Activated CD8-positive, alpha-beta memory T cell treated with anti-CD3 and anti-CD28 coated beads, Interleukin-2, amount 10 ng/mL, durations not matched to agents 7 days and 5 days (primary cell): ENCODE results near the gene STPG4. TPM values are rescaled to one million over a fixed set of nuclear protein-coding genes. Genes with fewer than 3 reads are reported as not detected.

ENCODE experiments used
- ATAC-seq: fragments of 150-1000 bp; cut with Tn5 transposase; one replicate; pipeline ENCODE4 v1.10.0; 2021; ENCODE audit warnings: moderate library complexity
- CTCF ChIA-PET: fragments of 350-600 bp; sonication (Branson Sonifier 250); formaldehyde crosslinking; loops from one replicate; lab custom pipeline; 2021; ENCODE audit warnings: antibody characterized with exemption; lab: Charles Lee
- DNase-seq: peaks from one replicate; pipeline ENCODE4 v3.0.0-alpha.2; 2020
- H3K27ac Mint-ChIP-seq: one replicate; pipeline ENCODE4 v1.8.0; 2021; ENCODE audit warnings: mild to moderate bottlenecking, mixed read lengths
- H3K27me3 Mint-ChIP-seq: one replicate; pipeline ENCODE4 v1.8.0; 2021; ENCODE audit warnings: mixed read lengths
- H3K36me3 Mint-ChIP-seq: one replicate; pipeline ENCODE4 v1.8.0; 2021; ENCODE audit warnings: mild to moderate bottlenecking, mixed read lengths
- H3K4me1 Mint-ChIP-seq: one replicate; pipeline ENCODE4 v1.8.0; 2021; ENCODE audit warnings: mixed read lengths
- H3K4me3 Mint-ChIP-seq: one replicate; pipeline ENCODE4 v1.8.0; 2021; ENCODE audit warnings: mild to moderate bottlenecking, moderate library complexity, mixed read lengths
- H3K9me3 Mint-ChIP-seq: one replicate; pipeline ENCODE4 v1.8.0; 2022; ENCODE audit warnings: low read depth, mixed read lengths
- total RNA-seq, 2 experiments: library from RNA; stranded (reverse); gene quantifications; one replicate each; pipeline ENCODE4 v1.2.3, GENCODE V29; 2021

STPG4 gene
- total RNA-seq, 2 experiments from 2014 or later, result 0.20 to 0.40 TPM

DNA sequence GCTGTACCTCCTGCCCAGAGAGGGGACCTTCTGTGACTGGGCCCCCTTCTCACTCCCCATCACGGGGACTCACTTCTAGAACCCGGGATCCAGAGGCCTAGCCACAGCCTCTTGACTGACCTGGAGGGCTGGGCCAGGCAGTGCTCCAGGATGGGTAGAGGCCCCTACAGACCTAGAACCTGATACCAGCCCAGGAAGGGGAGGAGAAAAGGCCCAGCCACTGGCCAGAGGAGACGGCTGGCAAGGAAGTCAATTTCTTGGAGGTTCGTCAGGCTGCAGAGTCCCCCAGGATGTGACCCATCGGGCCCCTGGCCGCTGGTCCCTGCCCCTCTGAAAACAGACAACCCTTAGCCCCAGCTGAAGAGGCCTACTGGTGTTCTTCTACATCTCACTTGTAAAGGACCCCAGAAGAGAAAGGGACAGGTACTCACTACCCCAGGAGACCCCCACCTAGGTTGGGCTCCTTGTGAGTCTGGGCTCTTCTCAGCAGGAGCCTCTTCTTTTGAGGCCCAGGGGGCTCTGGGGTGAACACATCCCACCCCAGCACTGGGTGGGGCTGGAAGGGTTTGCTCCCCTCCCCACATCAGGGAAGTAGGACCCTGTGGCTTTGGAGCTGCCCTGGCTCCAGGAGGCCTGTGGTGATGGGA, 86.0 kb downstream of the STPG4 start:
- no peak for DNase-seq
- no peak for ATAC-seq
- Mint-ChIP-seq H3K4me1 (peaks cover 30% of the 10 kb centered on the region), H3K27ac (no peak overlapping the region), H3K27me3 (no peaks in the 10 kb centered on the region), H3K4me3 (no peak overlapping the region), H3K36me3 (peaks cover 2% of the 10 kb centered on the region), H3K9me3 (no peaks in the 10 kb centered on the region)
- CTCF ChIA-PET, result no interaction called here

DNA sequence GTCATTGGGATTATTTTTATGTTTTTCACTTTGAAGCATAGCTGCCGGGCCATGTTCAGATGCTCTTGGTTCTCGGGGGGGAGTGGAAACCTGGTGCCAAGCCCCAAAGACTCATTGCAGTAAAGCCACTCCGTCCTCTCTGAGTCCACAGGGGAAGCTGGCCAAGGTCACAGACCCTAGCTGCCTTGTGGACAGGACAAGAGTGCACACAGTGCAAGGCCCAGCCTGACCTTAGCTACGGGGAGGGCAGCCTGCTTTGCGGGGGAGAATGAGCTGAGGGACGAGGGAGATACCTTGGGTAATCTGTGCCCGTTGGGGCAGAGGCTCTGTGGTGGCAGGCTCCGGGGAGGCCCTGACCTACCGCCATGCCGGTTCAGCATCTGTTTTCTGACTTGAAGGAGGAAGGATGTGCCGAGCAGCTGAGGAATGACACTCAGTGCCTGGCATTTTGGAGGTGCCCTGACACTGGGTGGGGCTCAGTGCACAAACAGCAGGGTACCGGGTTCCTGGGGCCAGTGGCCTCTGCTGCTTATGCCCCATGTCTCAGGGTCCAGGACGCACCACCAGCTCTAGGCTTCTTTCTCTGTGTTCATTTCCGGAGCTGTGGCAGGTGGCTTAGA, 87.2 kb downstream of the STPG4 start:
- CTCF ChIA-PET, result no interaction called here
- DNase-seq, result no peak

DNA sequence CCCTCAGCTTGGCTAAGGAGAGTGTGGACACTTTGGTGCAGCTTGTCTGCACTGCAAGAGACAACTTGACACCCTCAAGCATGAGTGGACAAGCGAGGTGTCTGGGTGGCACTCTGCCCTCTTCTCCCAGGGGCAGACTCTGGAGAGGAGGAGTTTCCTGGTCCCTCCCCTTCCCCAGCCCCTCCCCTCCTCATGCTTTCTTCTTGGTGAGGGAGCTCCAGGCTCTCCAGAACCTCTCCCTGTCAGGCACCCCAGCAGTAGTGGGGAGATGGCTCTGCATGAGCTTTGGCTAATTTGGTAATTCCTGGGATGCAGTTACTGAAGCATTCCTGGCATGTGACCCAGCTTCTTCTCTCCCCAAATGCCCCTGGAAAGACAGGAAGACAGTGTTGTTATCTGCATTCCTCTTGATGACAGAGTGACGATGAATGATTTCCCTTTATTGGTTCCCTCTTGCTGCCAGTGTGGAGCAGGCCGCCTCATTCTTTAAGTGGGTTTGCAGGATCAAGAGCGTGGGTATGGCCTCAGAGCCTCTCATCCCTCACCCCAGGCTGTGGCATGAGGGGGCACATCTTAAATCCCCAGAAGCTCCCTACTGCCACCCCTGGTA, 89.2 kb downstream of the STPG4 start:
- ATAC-seq, result no peak
- Mint-ChIP-seq H3K36me3 (peaks cover 4% of the 10 kb centered on the region), H3K27ac (no peak overlapping the region), H3K4me1 (peaks cover 9% of the 10 kb centered on the region), H3K9me3 (no peaks in the 10 kb centered on the region), H3K27me3 (no peaks in the 10 kb centered on the region), H3K4me3 (no peak overlapping the region)
- CTCF ChIA-PET, result no interaction called here
- no peak for DNase-seq

More for the DNA sequence above, 87.2 kb downstream of the STPG4 start:
- Mint-ChIP-seq H3K4me1 (peaks cover 28% of the 10 kb centered on the region), H3K27me3 (no peaks in the 10 kb centered on the region), H3K36me3 (peaks cover 6% of the 10 kb centered on the region), H3K27ac (no peak overlapping the region), H3K4me3 (no peak overlapping the region), H3K9me3 (no peaks in the 10 kb centered on the region)
- no peak for ATAC-seq

DNA sequence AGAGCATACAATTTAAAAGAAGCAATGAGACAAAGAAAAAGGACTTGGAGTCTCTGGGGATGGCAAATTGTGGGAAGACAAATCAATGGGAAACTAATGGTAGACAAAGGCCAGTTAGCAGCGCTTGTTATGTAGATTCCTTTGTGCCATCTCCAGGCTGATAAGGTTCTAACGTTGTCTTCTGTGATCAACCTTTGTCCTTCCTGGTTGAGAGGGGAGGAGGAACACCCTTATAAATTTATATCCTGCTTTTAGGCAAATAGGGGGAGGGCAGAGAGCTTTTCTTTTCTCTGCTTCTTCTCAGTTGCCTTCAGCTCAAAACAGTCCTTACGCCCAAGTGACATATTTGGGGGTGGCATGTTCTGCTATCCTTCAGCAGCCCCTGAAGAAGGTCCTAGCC, 89.8 kb downstream of the STPG4 start:
- no peaks in the 10 kb centered on the region for H3K27me3 Mint-ChIP-seq
- ATAC-seq (no peak), DNase-seq (no peak)
- peaks cover 4% of the 10 kb centered on the region for H3K36me3 Mint-ChIP-seq
- H3K4me1 Mint-ChIP-seq, result peaks cover 3% of the 10 kb centered on the region
- no peak overlapping the region for H3K27ac Mint-ChIP-seq
- CTCF ChIA-PET, result no interaction called here
- no peaks in the 10 kb centered on the region for H3K9me3 Mint-ChIP-seq
- no peak overlapping the region for H3K4me3 Mint-ChIP-seq

DNA sequence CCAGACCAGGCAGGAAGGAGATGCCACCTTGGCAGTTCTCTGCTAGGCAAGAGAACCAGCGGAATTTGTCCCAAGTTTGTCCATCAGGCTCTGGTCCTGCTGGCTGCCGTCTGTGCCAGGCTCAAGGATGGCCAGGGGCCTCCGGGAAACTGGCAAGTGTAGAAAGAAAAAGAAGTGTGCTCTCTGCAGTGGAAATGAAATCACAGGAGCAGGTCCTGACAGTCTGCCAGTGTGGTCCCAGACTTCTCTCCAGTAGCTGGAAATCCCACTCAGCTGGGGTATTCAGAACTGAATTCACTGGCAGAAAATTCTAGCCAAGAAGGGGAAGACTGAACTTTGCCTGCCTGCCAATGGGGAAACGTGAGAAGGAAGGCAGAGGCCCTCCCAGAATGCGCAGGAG, 91.0 kb downstream of the STPG4 start:
- H3K36me3 Mint-ChIP-seq, result peaks cover 9% of the 10 kb centered on the region
- no peaks in the 10 kb centered on the region for H3K9me3 Mint-ChIP-seq
- CTCF ChIA-PET, result no interaction called here
- peak overlapping the region; percentile 36 for H3K27ac Mint-ChIP-seq
- no peaks in the 10 kb centered on the region for H3K4me1 Mint-ChIP-seq
- ATAC-seq (no peak), DNase-seq (no peak)
- H3K27me3 Mint-ChIP-seq, result no peaks in the 10 kb centered on the region
- no peak overlapping the region for H3K4me3 Mint-ChIP-seq

DNA sequence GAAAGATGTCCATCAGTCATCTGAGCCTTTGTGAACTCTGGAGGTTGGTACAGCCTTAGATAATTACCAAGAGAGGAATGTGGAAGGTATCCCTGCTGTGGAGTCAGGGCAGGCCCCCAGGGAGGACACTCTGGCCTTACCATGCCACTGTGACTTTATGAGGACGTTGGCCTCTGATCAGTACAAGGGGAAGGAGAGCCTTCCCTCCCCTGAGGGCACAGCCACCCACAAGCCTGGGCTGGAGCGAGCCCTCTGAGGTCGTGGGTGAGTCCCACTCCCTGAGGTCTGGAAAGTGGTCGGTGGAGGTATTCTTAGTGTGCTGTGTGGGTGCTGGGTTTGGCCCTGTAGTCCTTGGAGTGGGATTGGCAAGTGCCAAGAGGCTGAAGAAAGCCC, 91.6 kb downstream of the STPG4 start:
- CTCF ChIA-PET, result no interaction called here
- H3K36me3 Mint-ChIP-seq, result peaks cover 9% of the 10 kb centered on the region

DNA sequence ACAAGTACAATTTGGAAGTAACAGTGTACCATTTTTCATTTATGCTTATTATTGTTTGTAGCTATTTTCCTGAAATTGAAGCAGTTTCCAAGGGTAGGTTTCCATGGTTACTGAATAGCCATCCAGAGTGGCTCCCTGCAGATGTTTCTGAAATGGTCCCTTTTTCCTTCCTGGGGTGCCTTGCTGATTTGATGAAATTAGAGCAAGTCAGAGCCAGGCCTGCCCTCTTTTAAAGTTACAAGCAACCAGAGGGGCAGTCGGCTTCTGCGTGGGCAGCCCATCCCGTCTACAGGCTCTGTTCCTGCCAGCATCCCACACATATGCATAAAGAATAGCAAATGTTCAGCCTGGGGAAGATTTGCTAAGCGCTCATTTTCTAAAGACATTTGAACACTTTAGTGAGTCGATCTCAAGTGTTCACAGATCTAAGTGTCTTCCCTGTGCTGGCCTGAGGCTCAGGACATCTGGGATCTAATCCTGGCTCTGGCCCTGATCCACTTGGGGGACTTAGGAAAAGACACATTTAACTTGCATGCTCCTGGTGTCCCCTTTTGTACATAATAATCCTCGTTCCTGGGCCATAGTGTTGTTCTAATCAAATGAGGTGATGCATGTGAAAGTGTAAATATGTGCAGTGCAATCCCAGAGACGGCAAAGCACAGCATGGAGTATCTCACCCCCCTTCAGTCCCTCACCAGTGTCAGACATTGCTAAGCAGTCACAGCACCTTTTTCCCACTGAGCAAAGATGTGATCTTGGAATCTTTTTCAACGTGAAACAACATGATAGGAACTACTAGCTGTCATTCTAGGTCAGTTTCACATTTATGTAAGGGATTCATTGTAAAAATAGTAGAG, 92.2 kb downstream of the STPG4 start:
- no peak overlapping the region for H3K27ac Mint-ChIP-seq
- ATAC-seq, result no peak
- H3K4me3 Mint-ChIP-seq, result no peak overlapping the region
- H3K27me3 Mint-ChIP-seq, result no peaks in the 10 kb centered on the region
- CTCF ChIA-PET, result no interaction called here
- no peak for DNase-seq
- peaks cover 9% of the 10 kb centered on the region for H3K36me3 Mint-ChIP-seq
- H3K9me3 Mint-ChIP-seq, result no peaks in the 10 kb centered on the region
- H3K4me1 Mint-ChIP-seq, result no peaks in the 10 kb centered on the region

More for the DNA sequence above, 91.6 kb downstream of the STPG4 start:
- Mint-ChIP-seq H3K27ac (no peak overlapping the region), H3K27me3 (no peaks in the 10 kb centered on the region), H3K4me1 (no peaks in the 10 kb centered on the region), H3K4me3 (no peak overlapping the region), H3K9me3 (no peaks in the 10 kb centered on the region)
- ATAC-seq (no peak), DNase-seq (no peak)

DNA sequence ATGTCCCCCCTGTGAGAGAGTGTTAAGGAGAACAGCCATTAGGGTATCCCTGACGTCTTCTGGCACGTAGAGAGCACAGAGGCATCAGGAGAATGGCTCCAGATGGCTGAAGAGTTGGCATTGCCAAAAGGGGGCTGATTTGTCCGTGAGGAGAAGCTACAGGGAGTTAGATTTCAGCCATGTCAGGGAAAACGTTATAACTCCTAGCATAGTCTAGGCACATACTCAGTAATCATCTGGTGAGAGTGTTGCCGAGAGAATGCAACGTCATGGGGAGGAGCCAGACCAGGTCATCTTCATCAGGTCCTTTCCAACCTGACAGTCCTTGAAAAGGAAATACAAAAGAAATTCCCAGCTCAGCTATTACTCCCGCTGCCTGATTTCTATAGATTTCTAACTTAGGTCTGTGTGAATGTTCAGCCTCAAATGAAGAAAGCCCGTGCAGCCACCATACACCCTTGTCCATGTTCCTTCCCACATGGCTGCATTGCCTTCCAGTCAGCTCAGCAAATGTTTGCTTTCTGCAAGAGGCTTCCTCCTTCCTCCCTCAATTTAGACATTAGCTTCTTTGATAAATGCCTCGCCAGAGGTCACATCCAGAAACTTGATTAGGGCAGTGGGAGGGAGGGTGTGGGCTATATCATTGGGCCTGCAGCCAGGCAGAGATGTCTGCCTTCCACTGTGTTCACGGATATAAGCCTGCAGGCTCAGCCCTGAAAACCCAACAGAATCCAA, 93.0 kb downstream of the STPG4 start:
- no peak overlapping the region for H3K27ac Mint-ChIP-seq
- peaks cover 8% of the 10 kb centered on the region for H3K4me1 Mint-ChIP-seq
- CTCF ChIA-PET, result no interaction called here

DNA sequence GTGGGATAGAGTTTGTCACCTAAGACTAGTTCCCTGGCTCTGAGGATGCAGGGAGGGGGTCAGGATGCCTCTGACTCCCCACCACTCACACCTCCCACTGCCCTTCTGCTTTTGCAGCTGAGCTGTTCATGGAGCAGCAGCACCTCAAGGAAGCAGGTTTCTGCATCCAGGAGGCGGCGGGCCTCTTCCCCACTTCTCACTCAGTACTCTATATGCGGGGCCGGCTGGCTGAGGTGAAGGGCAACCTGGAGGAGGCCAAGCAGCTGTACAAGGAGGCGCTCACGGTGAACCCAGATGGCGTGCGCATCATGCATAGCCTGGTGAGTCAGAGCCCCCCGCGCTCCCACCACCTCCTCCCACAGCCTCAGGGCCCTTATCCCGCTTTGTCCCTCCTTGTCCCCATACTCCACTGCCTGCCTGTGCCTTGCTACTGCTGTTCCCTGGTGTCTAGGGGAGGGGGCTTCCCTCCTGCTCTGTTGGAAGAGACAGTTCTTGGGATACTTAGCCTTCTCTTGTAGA, 94.4 kb downstream of the STPG4 start:
- DNase-seq (no peak), ATAC-seq (no peak)
- H3K4me3 Mint-ChIP-seq, result no peak overlapping the region
- H3K27ac Mint-ChIP-seq, result no peak overlapping the region
- H3K4me1 Mint-ChIP-seq, result peaks cover 11% of the 10 kb centered on the region
- H3K36me3 Mint-ChIP-seq, result peaks cover 9% of the 10 kb centered on the region
- no peaks in the 10 kb centered on the region for H3K9me3 Mint-ChIP-seq
- H3K27me3 Mint-ChIP-seq, result no peaks in the 10 kb centered on the region
- CTCF ChIA-PET, result no interaction called here

More for the DNA sequence above, 93.0 kb downstream of the STPG4 start:
- Mint-ChIP-seq H3K36me3 (peaks cover 9% of the 10 kb centered on the region), H3K4me3 (no peak overlapping the region), H3K9me3 (no peaks in the 10 kb centered on the region), H3K27me3 (no peaks in the 10 kb centered on the region)
- no peak for DNase-seq
- no peak for ATAC-seq

DNA sequence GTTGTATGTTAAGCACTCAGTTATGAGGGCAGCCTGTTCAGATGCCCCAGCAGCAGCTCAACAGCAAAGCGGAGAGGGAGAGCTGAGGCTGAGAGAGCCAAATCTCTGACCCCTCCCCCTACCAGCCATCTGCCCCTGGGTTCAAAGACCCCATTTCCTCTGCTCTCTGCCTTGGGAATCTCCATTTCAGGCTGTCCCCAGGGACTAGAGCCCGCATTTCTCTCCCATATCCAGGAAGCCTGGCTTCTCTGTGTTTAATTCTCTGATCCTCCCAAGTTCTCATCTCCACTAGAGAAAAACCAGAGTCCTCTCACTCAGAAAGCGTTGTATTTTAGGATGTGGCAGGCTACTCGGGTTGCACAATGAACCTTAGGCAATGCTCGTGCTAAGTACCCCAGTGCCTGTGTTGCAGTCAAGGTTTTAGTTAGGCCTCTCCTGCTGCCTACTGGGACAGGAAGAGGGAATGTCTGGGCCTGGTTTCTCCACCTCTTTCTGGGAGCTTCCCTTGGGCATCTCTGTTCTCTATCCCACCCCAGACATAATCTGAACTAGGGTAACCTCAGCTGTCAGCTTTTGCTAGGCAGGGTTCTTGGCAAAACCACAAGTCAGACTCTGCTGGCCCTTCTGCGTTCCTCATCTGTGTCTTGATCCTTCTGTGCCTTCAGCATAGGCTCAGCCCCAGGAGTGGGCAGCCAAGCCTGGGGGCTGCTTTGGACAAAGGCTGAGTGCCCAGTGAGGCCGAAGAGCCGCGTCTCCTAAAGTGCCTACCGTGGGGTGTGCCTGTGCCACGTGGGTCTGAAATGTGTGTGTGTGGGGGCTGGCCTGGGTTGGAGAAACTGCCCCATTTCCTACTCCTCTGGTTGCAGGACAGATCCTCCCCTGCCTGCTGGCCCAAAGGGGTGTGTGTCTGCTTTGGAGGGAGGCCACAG, 96.8 kb downstream of the STPG4 start:
- Mint-ChIP-seq H3K27me3 (no peaks in the 10 kb centered on the region), H3K4me3 (no peak overlapping the region), H3K4me1 (peaks cover 11% of the 10 kb centered on the region), H3K27ac (peak overlapping the region; percentile 19), H3K36me3 (peaks cover 8% of the 10 kb centered on the region), H3K9me3 (no peaks in the 10 kb centered on the region)
- DNase-seq (no peak), ATAC-seq (no peak)
- CTCF ChIA-PET, result no interaction called here

DNA sequence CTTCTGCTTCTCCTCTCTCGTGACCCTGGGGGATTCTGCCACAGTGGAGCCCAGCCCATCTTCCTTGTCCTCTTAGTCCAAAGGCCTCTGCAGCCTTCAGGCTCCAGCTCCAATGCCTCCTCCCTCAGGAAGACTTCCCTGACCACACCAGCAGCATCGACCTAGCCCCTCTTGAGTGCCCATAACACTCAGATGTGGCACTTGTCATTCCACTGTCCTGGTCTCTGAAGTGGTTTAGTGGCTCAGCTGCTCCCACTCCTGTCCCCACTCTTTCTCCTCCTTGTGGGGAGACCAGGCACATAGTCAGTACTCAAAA, 97.5 kb downstream of the STPG4 start:
- Mint-ChIP-seq H3K36me3 (peaks cover 6% of the 10 kb centered on the region), H3K27me3 (no peaks in the 10 kb centered on the region), H3K4me3 (no peak overlapping the region), H3K27ac (peak overlapping the region; percentile 19), H3K4me1 (peaks cover 11% of the 10 kb centered on the region), H3K9me3 (no peaks in the 10 kb centered on the region)
- ATAC-seq (no peak), DNase-seq (no peak)
- CTCF ChIA-PET, result no interaction called here
